ENCODE data around the gene TTC8. TPM values are rescaled to one million over a fixed set of nuclear protein-coding genes. Genes with fewer than 3 reads are reported as not detected.

The TTC8 gene
- total and polyA plus RNA-seq, 2 donors (not counting 1 experiment from before 2014, with no cell fraction given) = 31.2 to 44.2 TPM

- Histone ChIP-seq H3K9ac (ENCODE audit: insufficient read depth, low read length) (peak overlapping the region; percentile 36), H3K27me3 (ENCODE audit: control insufficient read depth, insufficient read depth, low read length) (no peaks in the 10 kb centered on the region), H4K20me1 (ENCODE audit: control insufficient read depth, extremely low read depth, insufficient read depth, low read length) (no peaks in the 10 kb centered on the region), H3K27ac (ENCODE audit: insufficient read depth, low read length) (no peak overlapping the region), H3K4me2 (ENCODE audit: extremely low read depth, insufficient read depth, low read length) (peak overlapping the region; percentile 75), H3K4me1 (ENCODE audit: control insufficient read depth, extremely low read depth, insufficient read depth, low read length) (no peaks in the 10 kb centered on the region), H3K36me3 (ENCODE audit: control insufficient read depth, insufficient read depth, low read length) (no peaks in the 10 kb centered on the region), H3K9me3 (ENCODE audit: control insufficient read depth, insufficient read depth, low read depth, low read length) (no peaks in the 10 kb centered on the region), H2AFZ (ENCODE audit: low read length) (peak overlapping the region; percentile 76), H3K4me3 (replicated peaks in 1 of 4; ENCODE audit: control extremely low read depth in 1 of 4, insufficient read depth in 1 of 4, low read depth in 3 of 4, low read length in 4 of 4) (peak overlapping the region; percentile 57 to 74 (median 66)), H3K79me2 (ENCODE audit: control insufficient read depth, insufficient read depth, low read length) (no peaks in the 10 kb centered on the region)
- no peak for TF ChIP-seq EZH2 (IDR thresholded peaks at IDR 0.05; ENCODE audit: low read length, missing control alignments)
- TF ChIP-seq CTCF (conservative IDR thresholded peaks at IDR 0.05 in 1 of 2, IDR thresholded peaks at IDR 0.05 in 1 of 2; ENCODE audit: low read depth in 1 of 2, low read length in 2 of 2) = no peak
- no peak for DNase-seq (ENCODE audit: low read depth in 2 of 2)
Observed at GRCh38 chr14:88793259-88793625, 31.2 kb upstream of the TTC8 start.

GRCh38 chr14:88798156-88798555, 26.3 kb upstream of the TTC8 start:
- no peaks in the 10 kb centered on the region for H3K4me1 ChIP-seq (ENCODE audit: control insufficient read depth, extremely low read depth, insufficient read depth, low read length)

GRCh38 chr14:88799522-88799921, 24.9 kb upstream of the TTC8 start:
- DNase-seq (ENCODE audit: low read depth in 2 of 2) = no peak
- Histone ChIP-seq H3K27ac (ENCODE audit: insufficient read depth, low read length) (no peak overlapping the region), H3K27me3 (ENCODE audit: control insufficient read depth, insufficient read depth, low read length) (no peaks in the 10 kb centered on the region), H4K20me1 (ENCODE audit: control insufficient read depth, extremely low read depth, insufficient read depth, low read length) (no peaks in the 10 kb centered on the region), H3K36me3 (ENCODE audit: control insufficient read depth, insufficient read depth, low read length) (no peaks in the 10 kb centered on the region), H2AFZ (ENCODE audit: low read length) (no peak overlapping the region), H3K4me3 (replicated peaks in 1 of 4; ENCODE audit: control extremely low read depth in 1 of 4, insufficient read depth in 1 of 4, low read depth in 3 of 4, low read length in 4 of 4) (no peak overlapping the region), H3K4me1 (ENCODE audit: control insufficient read depth, extremely low read depth, insufficient read depth, low read length) (no peaks in the 10 kb centered on the region), H3K4me2 (ENCODE audit: extremely low read depth, insufficient read depth, low read length) (no peak overlapping the region), H3K9ac (ENCODE audit: insufficient read depth, low read length) (no peak overlapping the region), H3K9me3 (ENCODE audit: control insufficient read depth, insufficient read depth, low read depth, low read length) (no peaks in the 10 kb centered on the region), H3K79me2 (ENCODE audit: control insufficient read depth, insufficient read depth, low read length) (no peaks in the 10 kb centered on the region)
- TF ChIP-seq EZH2 (IDR thresholded peaks at IDR 0.05; ENCODE audit: low read length, missing control alignments) (no peak), CTCF (conservative IDR thresholded peaks at IDR 0.05 in 1 of 2, IDR thresholded peaks at IDR 0.05 in 1 of 2; ENCODE audit: low read depth in 1 of 2, low read length in 2 of 2) (no peak)

More at GRCh38 chr14:88798156-88798555, 26.3 kb upstream of the TTC8 start:
- H4K20me1 ChIP-seq (ENCODE audit: control insufficient read depth, extremely low read depth, insufficient read depth, low read length) = no peaks in the 10 kb centered on the region
- no peaks in the 10 kb centered on the region for H3K36me3 ChIP-seq (ENCODE audit: control insufficient read depth, insufficient read depth, low read length)
- DNase-seq (ENCODE audit: low read depth in 2 of 2) = no peak
- no peaks in the 10 kb centered on the region for H3K27me3 ChIP-seq (ENCODE audit: control insufficient read depth, insufficient read depth, low read length)
- H3K79me2 ChIP-seq (ENCODE audit: control insufficient read depth, insufficient read depth, low read length) = no peaks in the 10 kb centered on the region
- H3K9me3 ChIP-seq (ENCODE audit: control insufficient read depth, insufficient read depth, low read depth, low read length) = no peaks in the 10 kb centered on the region
- no peak overlapping the region for H3K27ac ChIP-seq (ENCODE audit: insufficient read depth, low read length)
- TF ChIP-seq EZH2 (IDR thresholded peaks at IDR 0.05; ENCODE audit: low read length, missing control alignments) = no peak
- TF ChIP-seq CTCF (conservative IDR thresholded peaks at IDR 0.05 in 1 of 2, IDR thresholded peaks at IDR 0.05 in 1 of 2; ENCODE audit: low read depth in 1 of 2, low read length in 2 of 2) = no peak
- no peak overlapping the region for H3K4me3 ChIP-seq (replicated peaks in 1 of 4; ENCODE audit: control extremely low read depth in 1 of 4, insufficient read depth in 1 of 4, low read depth in 3 of 4, low read length in 4 of 4)
- H3K9ac ChIP-seq (ENCODE audit: insufficient read depth, low read length) = no peak overlapping the region
- no peak overlapping the region for H2AFZ ChIP-seq (ENCODE audit: low read length)
- no peak overlapping the region for H3K4me2 ChIP-seq (ENCODE audit: extremely low read depth, insufficient read depth, low read length)
